ENCODE measurements around the gene PDE7B. TPM values are rescaled to one million over a fixed set of nuclear protein-coding genes. Genes with fewer than 3 reads are reported as not detected.

PDE7B gene
- total and polyA plus RNA-seq, 2 donors (not counting 1 experiment from before 2014, with no cell fraction given), result 7.9 to 21.5 TPM

DNA sequence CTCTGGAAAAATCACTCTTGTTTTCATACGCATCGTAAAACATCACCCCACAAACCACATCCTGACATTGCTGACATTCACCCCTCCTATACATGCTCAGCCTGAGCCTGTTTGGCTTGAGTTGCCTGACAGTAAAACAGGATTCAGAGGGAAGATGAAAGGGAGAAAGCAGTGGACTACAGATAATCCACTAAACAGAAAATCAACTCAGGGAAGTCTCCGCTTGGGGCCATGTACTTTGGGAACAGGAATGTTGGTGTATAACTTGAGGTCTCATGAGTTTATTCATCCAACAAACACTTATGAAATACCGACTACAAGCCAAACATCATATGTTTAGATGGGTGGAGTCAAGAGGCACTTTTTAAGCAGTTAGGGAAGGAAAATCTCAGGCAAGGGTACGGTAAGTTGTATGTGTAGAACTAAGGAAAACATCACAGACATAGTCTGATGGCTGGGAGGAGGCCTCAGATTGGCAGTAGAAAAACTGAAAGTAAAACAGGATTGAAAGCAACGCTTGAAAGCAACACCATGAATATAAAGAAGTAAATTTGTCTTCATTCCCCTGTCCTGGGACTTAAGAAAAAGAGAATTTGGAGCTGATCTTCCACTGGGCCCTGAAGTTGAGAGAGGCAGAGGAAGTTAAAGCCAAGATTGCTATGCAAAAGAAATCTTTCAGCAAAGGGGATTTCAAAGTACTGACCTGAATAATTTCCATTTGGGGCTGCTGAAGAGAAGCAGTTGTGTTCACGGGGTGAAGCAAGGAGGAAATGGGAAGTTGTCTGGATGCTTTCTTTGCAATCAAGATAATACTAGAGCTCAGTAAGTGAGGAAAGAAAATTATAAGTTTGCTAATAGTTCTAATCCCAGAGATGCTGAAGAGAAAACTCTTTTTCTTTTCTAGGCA is 28.8 kb downstream of the PDE7B start:
- Histone ChIP-seq H3K9ac (ENCODE audit: insufficient read depth, low read length) (peak overlapping the region; percentile 1), H3K79me2 (ENCODE audit: control insufficient read depth, insufficient read depth, low read length) (no peaks in the 10 kb centered on the region), H3K36me3 (ENCODE audit: control insufficient read depth, insufficient read depth, low read length) (no peaks in the 10 kb centered on the region), H4K20me1 (ENCODE audit: control insufficient read depth, extremely low read depth, insufficient read depth, low read length) (no peaks in the 10 kb centered on the region), H3K9me3 (ENCODE audit: control insufficient read depth, insufficient read depth, low read depth, low read length) (no peaks in the 10 kb centered on the region), H3K27me3 (ENCODE audit: control insufficient read depth, insufficient read depth, low read length) (no peaks in the 10 kb centered on the region), H3K4me2 (ENCODE audit: extremely low read depth, insufficient read depth, low read length) (peak overlapping the region; percentile 89), H3K27ac (ENCODE audit: insufficient read depth, low read length) (peak overlapping the region; percentile 50), H3K4me1 (ENCODE audit: control insufficient read depth, extremely low read depth, insufficient read depth, low read length) (peaks cover 5% of the 10 kb centered on the region), H2AFZ (ENCODE audit: low read length) (peak overlapping the region; percentile 71), H3K4me3 (replicated peaks in 1 of 4; ENCODE audit: control extremely low read depth in 1 of 4, insufficient read depth in 1 of 4, low read depth in 3 of 4, low read length in 4 of 4) (peak overlapping the region; percentile 6 to 45 (median 33))
- no peak for TF ChIP-seq EZH2 (IDR thresholded peaks at IDR 0.05; ENCODE audit: low read length, missing control alignments)
- TF ChIP-seq, protein P1, sequence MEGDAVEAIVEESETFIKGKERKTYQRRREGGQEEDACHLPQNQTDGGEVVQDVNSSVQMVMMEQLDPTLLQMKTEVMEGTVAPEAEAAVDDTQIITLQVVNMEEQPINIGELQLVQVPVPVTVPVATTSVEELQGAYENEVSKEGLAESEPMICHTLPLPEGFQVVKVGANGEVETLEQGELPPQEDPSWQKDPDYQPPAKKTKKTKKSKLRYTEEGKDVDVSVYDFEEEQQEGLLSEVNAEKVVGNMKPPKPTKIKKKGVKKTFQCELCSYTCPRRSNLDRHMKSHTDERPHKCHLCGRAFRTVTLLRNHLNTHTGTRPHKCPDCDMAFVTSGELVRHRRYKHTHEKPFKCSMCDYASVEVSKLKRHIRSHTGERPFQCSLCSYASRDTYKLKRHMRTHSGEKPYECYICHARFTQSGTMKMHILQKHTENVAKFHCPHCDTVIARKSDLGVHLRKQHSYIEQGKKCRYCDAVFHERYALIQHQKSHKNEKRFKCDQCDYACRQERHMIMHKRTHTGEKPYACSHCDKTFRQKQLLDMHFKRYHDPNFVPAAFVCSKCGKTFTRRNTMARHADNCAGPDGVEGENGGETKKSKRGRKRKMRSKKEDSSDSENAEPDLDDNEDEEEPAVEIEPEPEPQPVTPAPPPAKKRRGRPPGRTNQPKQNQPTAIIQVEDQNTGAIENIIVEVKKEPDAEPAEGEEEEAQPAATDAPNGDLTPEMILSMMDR (conservative IDR thresholded peaks at IDR 0.05 in 1 of 2, IDR thresholded peaks at IDR 0.05 in 1 of 2; ENCODE audit: low read depth in 1 of 2, low read length in 2 of 2), result no peak
- DNase-seq (ENCODE audit: low read depth in 2 of 2), result peak; percentile 79

- Histone ChIP-seq H3K9me3 (ENCODE audit: control insufficient read depth, insufficient read depth, low read depth, low read length) (no peaks in the 10 kb centered on the region), H3K4me1 (ENCODE audit: control insufficient read depth, extremely low read depth, insufficient read depth, low read length) (peaks cover 5% of the 10 kb centered on the region), H3K36me3 (ENCODE audit: control insufficient read depth, insufficient read depth, low read length) (no peaks in the 10 kb centered on the region), H3K9ac (ENCODE audit: insufficient read depth, low read length) (no peak overlapping the region), H3K4me3 (replicated peaks in 1 of 4; ENCODE audit: control extremely low read depth in 1 of 4, insufficient read depth in 1 of 4, low read depth in 3 of 4, low read length in 4 of 4) (no peak overlapping the region), H3K79me2 (ENCODE audit: control insufficient read depth, insufficient read depth, low read length) (no peaks in the 10 kb centered on the region), H3K27ac (ENCODE audit: insufficient read depth, low read length) (no peak overlapping the region), H2AFZ (ENCODE audit: low read length) (no peak overlapping the region), H3K27me3 (ENCODE audit: control insufficient read depth, insufficient read depth, low read length) (no peaks in the 10 kb centered on the region), H4K20me1 (ENCODE audit: control insufficient read depth, extremely low read depth, insufficient read depth, low read length) (no peaks in the 10 kb centered on the region), H3K4me2 (ENCODE audit: extremely low read depth, insufficient read depth, low read length) (no peak overlapping the region)
- peak in 1 of 2 donors; percentile 39 for DNase-seq (ENCODE audit: low read depth in 2 of 2)
- no peak for TF ChIP-seq EZH2 (IDR thresholded peaks at IDR 0.05; ENCODE audit: low read length, missing control alignments)
- TF ChIP-seq, protein P1 (conservative IDR thresholded peaks at IDR 0.05 in 1 of 2, IDR thresholded peaks at IDR 0.05 in 1 of 2; ENCODE audit: low read depth in 1 of 2, low read length in 2 of 2), result no peak
These were observed 31.5 kb downstream of the PDE7B start for GRCh38 chr6:135883045-135883444.

GRCh38 chr6:135883536-135883935 is 32.0 kb downstream of the PDE7B start:
- H3K9me3 ChIP-seq (ENCODE audit: control insufficient read depth, insufficient read depth, low read depth, low read length), result no peaks in the 10 kb centered on the region
- no peak overlapping the region for H3K27ac ChIP-seq (ENCODE audit: insufficient read depth, low read length)
- no peaks in the 10 kb centered on the region for H3K27me3 ChIP-seq (ENCODE audit: control insufficient read depth, insufficient read depth, low read length)
- no peak for DNase-seq (ENCODE audit: low read depth in 2 of 2)
- H3K9ac ChIP-seq (ENCODE audit: insufficient read depth, low read length), result no peak overlapping the region
- H3K36me3 ChIP-seq (ENCODE audit: control insufficient read depth, insufficient read depth, low read length), result no peaks in the 10 kb centered on the region
- H2AFZ ChIP-seq (ENCODE audit: low read length), result no peak overlapping the region
- H3K4me3 ChIP-seq (replicated peaks in 1 of 4; ENCODE audit: control extremely low read depth in 1 of 4, insufficient read depth in 1 of 4, low read depth in 3 of 4, low read length in 4 of 4), result no peak overlapping the region
- H3K79me2 ChIP-seq (ENCODE audit: control insufficient read depth, insufficient read depth, low read length), result no peaks in the 10 kb centered on the region
- H4K20me1 ChIP-seq (ENCODE audit: control insufficient read depth, extremely low read depth, insufficient read depth, low read length), result no peaks in the 10 kb centered on the region
- peaks cover 5% of the 10 kb centered on the region for H3K4me1 ChIP-seq (ENCODE audit: control insufficient read depth, extremely low read depth, insufficient read depth, low read length)
- H3K4me2 ChIP-seq (ENCODE audit: extremely low read depth, insufficient read depth, low read length), result no peak overlapping the region
- TF ChIP-seq, protein P1 (conservative IDR thresholded peaks at IDR 0.05 in 1 of 2, IDR thresholded peaks at IDR 0.05 in 1 of 2; ENCODE audit: low read depth in 1 of 2, low read length in 2 of 2), result no peak
- TF ChIP-seq EZH2 (IDR thresholded peaks at IDR 0.05; ENCODE audit: low read length, missing control alignments), result no peak

Measured in fibroblast of lung (primary cell).